COLO668 (cell line): ENCODE data around the gene TMEM151A.
A peak's percentile ranks its signal among the peaks of the same experiment; 100 is the strongest.
"Not testable (repeated sequence)": the region's sequence is repeated elsewhere in the genome, so short reads cannot be mapped to it uniquely, and the experiment has no call there.

Experiments
- DNase-seq: peaks from one replicate; lab custom pipeline; 2025; ENCODE audit not compliant: unreplicated experiment; lab: John Stamatoyannopoulos, UW

The TMEM151A gene

GRCh38 chr11:66320748-66321147 is 29.1 kb downstream of the TMEM151A start:
- not testable (repeated sequence) for DNase-seq

- no peak for DNase-seq
Measured at GRCh38 chr11:66321606-66322005, 29.9 kb downstream of the TMEM151A start.

- no peak for DNase-seq
Measured at GRCh38 chr11:66322732-66323427, 31.2 kb downstream of the TMEM151A start.

DNA sequence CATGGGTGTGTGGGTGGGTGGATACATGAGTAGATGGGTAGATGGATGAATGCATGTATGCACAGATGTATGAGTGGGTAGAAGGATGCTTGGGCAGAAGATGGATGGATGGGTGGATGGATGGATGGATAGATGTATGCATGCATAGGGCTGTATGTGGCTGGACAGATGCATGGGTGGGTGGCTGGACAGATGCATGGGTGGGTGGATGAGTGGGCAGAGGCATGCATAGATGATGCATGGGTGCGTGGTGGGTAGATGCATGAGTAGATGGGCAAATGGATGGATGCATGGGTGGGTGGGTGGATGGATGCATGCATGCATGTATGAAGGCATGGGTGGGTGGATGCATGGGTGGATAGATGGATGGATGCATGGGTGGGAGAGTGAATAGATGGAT is 32.0 kb downstream of the TMEM151A start:
- no peak for DNase-seq

DNA sequence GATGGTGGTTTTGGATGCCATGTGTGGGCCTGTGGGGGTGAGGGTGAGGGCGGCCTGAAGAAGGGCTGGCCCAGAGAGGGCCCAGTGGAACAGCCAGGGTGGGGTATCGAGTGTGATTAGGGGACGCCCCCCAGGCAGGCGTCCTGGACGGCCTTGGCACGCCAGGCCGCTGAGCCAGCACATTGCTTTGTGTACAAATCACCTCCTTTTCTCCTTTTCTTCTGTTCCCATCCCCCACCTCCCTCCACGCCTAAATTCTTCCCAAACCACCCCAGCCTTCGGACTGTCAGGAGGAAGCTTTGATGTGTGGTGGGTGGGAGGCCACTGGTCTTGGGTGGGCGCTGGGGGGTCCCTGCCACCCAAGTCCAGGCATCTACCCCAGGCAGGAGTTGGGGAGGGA is 33.0 kb downstream of the TMEM151A start:
- DNase-seq = no peak

- no peak for DNase-seq
Measured at GRCh38 chr11:66325263-66325671, 33.6 kb downstream of the TMEM151A start.

GRCh38 chr11:66326261-66327111 is 34.8 kb downstream of the TMEM151A start:
- no peak for DNase-seq

- no peak for DNase-seq
Measured at GRCh38 chr11:66327171-66328030, 35.7 kb downstream of the TMEM151A start.

- no peak for DNase-seq
Measured at GRCh38 chr11:66328031-66328301, 36.3 kb downstream of the TMEM151A start.

DNA sequence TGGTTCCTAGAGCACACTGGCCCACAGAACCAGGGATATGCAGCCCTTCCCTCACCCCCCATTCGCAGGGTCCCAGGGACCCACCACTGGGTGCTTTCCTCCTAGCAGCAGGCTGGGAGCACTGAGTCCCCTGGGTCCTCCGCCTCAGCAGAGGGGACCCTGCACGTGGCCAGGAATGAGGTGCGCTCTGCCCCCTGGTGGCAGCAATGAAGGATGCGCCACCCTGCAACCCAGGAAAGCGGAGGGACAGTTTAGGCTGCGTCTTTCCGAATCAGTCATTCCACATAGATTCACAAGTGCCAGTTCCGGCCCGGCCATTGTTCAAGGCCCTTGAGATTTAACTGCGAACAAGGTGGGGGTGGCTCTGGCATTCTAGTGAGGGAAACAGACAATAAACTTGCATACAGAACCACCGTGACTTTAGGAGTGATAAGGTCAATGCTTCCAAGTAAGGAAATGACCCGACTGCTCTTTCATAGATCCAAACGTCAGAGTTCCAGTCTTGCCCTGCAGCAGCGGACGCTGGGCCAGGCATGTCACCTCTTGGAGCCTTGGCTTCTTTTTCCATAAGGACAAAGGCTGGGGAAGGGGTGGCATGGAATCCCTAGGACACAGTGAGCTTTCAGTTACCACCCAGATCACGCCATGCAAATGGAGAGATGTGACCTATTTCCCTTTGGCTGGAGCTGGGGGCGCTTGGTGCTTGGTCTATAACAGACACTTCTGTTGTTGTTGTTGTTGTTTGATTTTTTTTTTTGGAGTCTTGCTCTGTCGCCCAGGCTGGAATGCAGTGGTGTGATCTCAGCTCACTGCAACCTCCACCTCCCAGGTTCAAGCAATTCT is 36.8 kb downstream of the TMEM151A start:
- peak; percentile 69 for DNase-seq

- DNase-seq = no peak
Measured at GRCh38 chr11:66329165-66329673, 37.5 kb downstream of the TMEM151A start.

- DNase-seq = no peak
Measured at GRCh38 chr11:66330931-66331330, 39.2 kb downstream of the TMEM151A start.

DNA sequence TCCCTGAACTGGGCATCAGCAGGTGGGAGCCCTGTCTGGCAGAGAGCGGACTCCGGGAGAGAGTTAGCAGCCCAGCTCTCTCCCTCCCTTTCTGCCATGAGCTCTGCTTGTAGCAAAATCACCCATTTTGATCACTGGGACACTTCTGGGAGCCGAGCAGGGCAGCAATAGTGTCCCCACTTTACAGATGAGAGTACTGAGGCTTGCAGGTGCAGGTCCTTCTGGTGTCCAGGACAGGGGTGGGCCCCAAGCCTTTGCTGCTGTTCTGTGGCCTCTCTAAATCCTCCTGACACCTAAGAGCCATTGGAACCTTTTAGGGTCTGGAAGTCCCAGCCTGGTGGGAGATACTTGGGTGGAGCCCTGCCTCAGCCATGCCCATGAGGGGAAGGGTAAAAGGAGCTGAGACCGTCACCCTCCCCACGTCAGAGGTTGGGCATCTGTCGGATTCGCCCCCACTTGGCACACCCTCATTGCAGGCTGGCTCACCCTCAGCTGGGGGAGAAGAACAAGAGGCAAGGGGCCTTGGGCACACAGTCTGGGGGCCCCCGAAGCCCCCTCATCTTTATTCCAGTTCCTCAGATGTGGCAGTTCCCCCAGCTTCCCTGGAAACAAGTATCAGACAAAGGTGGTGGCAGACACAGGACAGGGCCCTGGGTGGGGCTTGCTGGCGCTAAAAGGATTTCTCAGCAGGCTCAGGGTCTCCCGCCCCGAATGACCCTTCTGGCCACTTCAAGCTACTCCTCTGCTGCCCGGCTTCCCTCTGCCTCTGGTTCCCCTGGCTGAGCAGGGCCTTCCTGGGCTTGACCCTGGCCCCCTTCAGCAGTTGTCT is 40.1 kb downstream of the TMEM151A start:
- DNase-seq = no peak

GRCh38 chr11:66332371-66333219 is 40.9 kb downstream of the TMEM151A start:
- DNase-seq = no peak

GRCh38 chr11:66333220-66333877 is 41.7 kb downstream of the TMEM151A start:
- no peak for DNase-seq

GRCh38 chr11:66333896-66334604 is 42.4 kb downstream of the TMEM151A start:
- no peak for DNase-seq

- DNase-seq = no peak
Measured at GRCh38 chr11:66334605-66335442, 43.1 kb downstream of the TMEM151A start.
